OCI-LY1 (cell line): ENCODE results near the gene CSMD2.

Source experiments
- H2AFZ ChIP-seq: fragments of 200-600 bp; sonication (generic), shearing (Covaris generic); 2 replicates; pipeline ENCODE4 v1.6.0; 2014; ENCODE audit warnings: antibody characterized with exemption, mild to moderate bottlenecking, low read length
- H3F3A ChIP-seq: fragments of 200-600 bp; sonication (generic), shearing (Covaris generic); 2 replicates; pipeline ENCODE4 v1.6.0; 2014; ENCODE audit warnings: mild to moderate bottlenecking, antibody characterized with exemption, low read length, moderate library complexity; ENCODE audit not compliant: insufficient read depth
- H3K27ac ChIP-seq: fragments of 200-600 bp; sonication (generic); 2 replicates; pipeline ENCODE4 v1.5.1; 2014; ENCODE audit warnings: low read length, mixed run types, mild to moderate bottlenecking, low read depth; ENCODE audit not compliant: poor library complexity, severe bottlenecking
- H3K27me3 ChIP-seq: fragments of 200-600 bp; sonication (generic); 2 replicates; pipeline ENCODE4 v1.6.0; 2014; ENCODE audit warnings: antibody characterized with exemption, mild to moderate bottlenecking, low read length, moderate library complexity; ENCODE audit not compliant: insufficient read depth
- H3K36me3 ChIP-seq: fragments of 200-600 bp; sonication (generic); 2 replicates; pipeline ENCODE4 v1.6.1; 2014; ENCODE audit warnings: mild to moderate bottlenecking, antibody characterized with exemption, low read length, moderate library complexity, mixed read lengths; ENCODE audit not compliant: insufficient read depth
- H3K4me1 ChIP-seq: fragments of 200-600 bp; sonication (generic); 2 replicates; pipeline ENCODE4 v1.5.1; 2014; ENCODE audit warnings: mild to moderate bottlenecking, low read length, moderate library complexity; ENCODE audit not compliant: insufficient read depth, severe bottlenecking
- H3K4me2 ChIP-seq: fragments of 200-600 bp; sonication (generic), shearing (Covaris generic); 2 replicates; pipeline ENCODE4 v1.6.1; 2014; ENCODE audit warnings: low read length
- H3K4me3 ChIP-seq: fragments of 200-600 bp; sonication (generic); 2 replicates; pipeline ENCODE4 v1.5.1; 2014; ENCODE audit warnings: low read length, low read depth, mild to moderate bottlenecking, mixed read lengths; ENCODE audit not compliant: poor library complexity, severe bottlenecking
- H3K79me2 ChIP-seq: fragments of 200-600 bp; shearing (Covaris generic); 2 replicates; pipeline ENCODE4 v1.6.1; 2016; ENCODE audit warnings: mixed run types, low read length, mixed read lengths; ENCODE audit not compliant: insufficient read depth
- H3K9ac ChIP-seq: fragments of 200-600 bp; sonication (generic), shearing (Covaris generic); 2 replicates; pipeline ENCODE4 v1.6.1; 2014; ENCODE audit warnings: mild to moderate bottlenecking, low read length, mixed read lengths
- H3K9me2 ChIP-seq: fragments of 200-600 bp; sonication (generic), shearing (Covaris generic); 2 replicates; pipeline ENCODE4 v1.6.1; 2014; ENCODE audit warnings: low read depth, mild to moderate bottlenecking, low read length, mixed read lengths
- H3K9me3 ChIP-seq: fragments of 200-600 bp; shearing (Covaris generic); 2 replicates; pipeline ENCODE4 v1.6.1; 2014; ENCODE audit warnings: low read length, mixed read lengths
- H4K20me1 ChIP-seq: fragments of 200-600 bp; sonication (generic), shearing (Covaris generic); 2 replicates; pipeline ENCODE4 v1.6.0; 2016; ENCODE audit warnings: mild to moderate bottlenecking, low read length; ENCODE audit not compliant: insufficient read depth
- CTCF ChIP-seq: fragments of 200-600 bp; sonication (generic), shearing (Covaris generic); IDR thresholded peaks from 2 replicates; pipeline ENCODE4 v1.5.1; 2017; ENCODE audit warnings: mild to moderate bottlenecking, antibody characterized with exemption, low read length, moderate library complexity, mixed read lengths
- EZH2 ChIP-seq: fragments of 200-600 bp; sonication (generic), shearing (Covaris generic); IDR thresholded peaks from 2 replicates; pipeline ENCODE4 v1.8.0; 2017; ENCODE audit warnings: borderline replicate concordance, mixed run types, mild to moderate bottlenecking, antibody characterized with exemption, low read length, moderate library complexity, mixed read lengths

The CSMD2 gene

GRCh38 chr1:33893147-33893830 is 271.7 kb downstream of the CSMD2 start:
- Histone ChIP-seq H3K9me3 (no peaks in the 10 kb centered on the region), H3K79me2 (no peaks in the 10 kb centered on the region), H3K27ac (no peak overlapping the region), H2AFZ (no peak overlapping the region), H3F3A (no peaks in the 10 kb centered on the region), H3K9me2 (no peaks in the 10 kb centered on the region), H3K36me3 (no peaks in the 10 kb centered on the region), H3K4me1 (no peaks in the 10 kb centered on the region), H3K9ac (no peak overlapping the region), H3K4me2 (no peak overlapping the region), H3K27me3 (no peaks in the 10 kb centered on the region), H3K4me3 (no peak overlapping the region), H4K20me1 (no peaks in the 10 kb centered on the region)
- TF ChIP-seq EZH2 (no peak), CTCF (no peak)

- Histone ChIP-seq H3K27ac (no peak overlapping the region), H3K79me2 (no peaks in the 10 kb centered on the region), H4K20me1 (no peaks in the 10 kb centered on the region), H3K4me1 (no peaks in the 10 kb centered on the region), H3K9me3 (no peaks in the 10 kb centered on the region), H3K4me2 (no peak overlapping the region), H3K36me3 (no peaks in the 10 kb centered on the region), H3F3A (no peaks in the 10 kb centered on the region), H3K9me2 (no peaks in the 10 kb centered on the region), H3K4me3 (no peak overlapping the region), H2AFZ (no peak overlapping the region), H3K9ac (no peak overlapping the region), H3K27me3 (no peaks in the 10 kb centered on the region)
- TF ChIP-seq CTCF (no peak), EZH2 (no peak)
Measured at GRCh38 chr1:33886496-33886895, 278.5 kb downstream of the CSMD2 start.

- Histone ChIP-seq H3K4me2 (no peak overlapping the region), H3K79me2 (no peaks in the 10 kb centered on the region), H3F3A (no peaks in the 10 kb centered on the region), H3K4me3 (no peak overlapping the region), H3K27me3 (no peaks in the 10 kb centered on the region; the same call in 1 of the 2 replicates), H4K20me1 (no peaks in the 10 kb centered on the region), H3K4me1 (no peaks in the 10 kb centered on the region), H3K9me3 (no peaks in the 10 kb centered on the region), H3K9me2 (no peaks in the 10 kb centered on the region), H3K9ac (no peak overlapping the region), H3K36me3 (no peaks in the 10 kb centered on the region), H3K27ac (no peak overlapping the region), H2AFZ (no peak overlapping the region)
- TF ChIP-seq CTCF (no peak), EZH2 (no peak)
Measured at GRCh38 chr1:33880305-33880704, 284.7 kb downstream of the CSMD2 start.
